HK-2 (cell line): Measurements from ENCODE around the gene RPN2.
A peak's percentile ranks its signal among the peaks of the same experiment; 100 is the strongest.
"Not testable (repeated sequence)": the region's sequence is repeated elsewhere in the genome, so short reads cannot be mapped to it uniquely, and the experiment has no call there.

Experiments used
- DNase-seq: peaks from one replicate; pipeline ENCODE4 v3.0.0-alpha.2; 2018; ENCODE audit not compliant: unreplicated experiment

RPN2 gene

DNA sequence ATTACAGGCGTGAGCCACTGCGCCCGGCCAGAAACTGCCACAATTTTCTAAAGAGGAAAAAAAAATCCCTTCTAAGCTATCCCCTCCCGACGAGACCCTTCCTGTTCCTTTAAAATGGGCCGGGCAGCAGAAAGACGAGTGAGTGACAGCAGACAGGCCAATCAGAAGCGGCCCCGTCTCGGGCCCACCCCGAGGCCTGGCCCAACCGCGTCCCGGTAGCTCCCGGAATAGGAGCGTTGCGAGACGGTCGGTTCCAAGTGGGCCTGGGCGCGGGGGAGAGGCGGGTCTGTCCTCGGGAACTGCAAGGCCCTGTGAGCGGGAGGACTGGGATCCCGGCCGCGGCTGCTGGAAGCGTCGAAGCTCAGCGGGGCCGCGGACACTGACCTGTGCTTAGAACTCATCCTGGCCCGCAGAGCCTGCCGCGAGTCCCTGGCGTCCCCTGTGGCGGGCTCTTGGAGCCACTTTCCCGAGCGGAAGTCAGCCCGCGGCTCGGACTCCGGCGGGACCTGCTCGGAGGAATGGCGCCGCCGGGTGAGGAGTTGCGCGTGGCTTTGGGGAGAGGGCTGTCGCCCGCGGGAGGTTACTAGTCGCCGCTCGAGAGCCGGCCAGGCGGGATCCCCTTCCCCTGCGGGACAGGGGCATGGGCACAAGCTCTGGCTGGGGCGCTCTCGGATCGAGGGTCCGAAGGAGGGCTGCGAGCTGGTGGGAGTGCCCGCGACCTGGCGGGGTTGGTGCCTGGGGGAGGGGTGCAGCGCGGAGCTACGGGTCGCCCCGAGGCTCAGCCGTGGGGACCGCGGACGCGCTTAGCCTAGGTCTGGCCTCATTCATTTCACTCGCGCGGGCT lies at the start of gene RPN2, which contains the start of gene MROH8:
RPN2 (plus strand) TSS at position 492 of the 844 bp plus-strand sequence; CDS start at position 519, 27 bp downstream.
MROH8 (minus strand) TSS at position 710 of the 844 bp plus-strand sequence.
- DNase-seq: peak; percentile 99

DNA sequence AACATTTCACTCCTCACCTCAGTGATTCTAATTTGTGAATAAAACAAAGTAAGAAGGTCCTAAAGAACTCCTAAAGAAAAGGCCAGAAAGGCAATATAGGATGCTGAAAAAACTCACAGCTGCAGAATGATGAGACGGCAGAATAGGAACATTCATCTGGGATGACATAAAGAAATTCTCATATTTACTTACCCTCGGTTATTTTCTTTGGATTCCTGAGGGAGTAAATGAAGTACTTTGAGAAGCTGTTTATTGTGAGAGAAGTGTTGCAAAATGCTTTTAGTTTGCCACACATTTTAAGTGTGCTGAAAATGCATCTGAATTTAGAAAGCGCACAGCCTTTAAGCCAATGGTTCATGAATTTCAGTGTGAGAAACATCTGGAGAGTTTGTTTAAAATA lies 47.6 kb upstream of the RPN2 start:
- DNase-seq: no peak

DNA sequence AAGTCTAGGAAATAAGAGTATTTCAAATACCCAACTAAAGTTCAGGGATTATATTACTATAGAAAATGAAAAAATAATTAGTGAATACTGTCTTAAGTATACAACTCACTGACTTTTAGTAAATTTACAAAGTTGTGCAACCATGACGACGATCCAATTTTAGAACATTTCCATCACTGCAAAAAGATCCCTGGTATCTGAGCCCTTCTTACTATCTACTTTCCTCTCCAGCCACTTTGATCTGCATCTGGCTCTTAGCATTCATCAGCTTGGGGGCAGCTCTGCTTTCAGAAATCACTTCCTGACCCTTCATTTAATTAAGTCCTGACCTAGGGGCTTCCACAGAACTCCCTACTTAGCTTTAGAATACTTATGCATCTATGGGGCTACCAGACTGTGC lies 45.2 kb upstream of the RPN2 start:
- no peak for DNase-seq

DNA sequence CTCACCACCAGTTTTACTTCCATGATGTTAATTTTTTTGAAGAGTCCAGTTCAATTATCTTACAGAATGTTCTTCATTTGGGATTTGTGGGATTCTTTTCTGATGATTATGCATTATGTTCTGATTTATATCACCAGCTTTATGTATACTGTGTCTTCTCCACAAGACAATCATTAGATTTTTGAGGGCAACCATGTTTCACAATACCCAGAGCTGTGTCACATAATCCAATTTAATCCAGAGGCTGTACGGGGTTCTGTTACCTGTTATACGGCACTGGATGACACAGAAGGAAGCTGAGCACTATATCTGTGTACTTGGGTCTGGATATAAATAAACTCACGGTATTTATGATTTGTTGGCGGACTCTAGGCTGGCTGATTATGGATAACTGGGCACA lies 41.6 kb upstream of the RPN2 start:
- no peak for DNase-seq

DNA sequence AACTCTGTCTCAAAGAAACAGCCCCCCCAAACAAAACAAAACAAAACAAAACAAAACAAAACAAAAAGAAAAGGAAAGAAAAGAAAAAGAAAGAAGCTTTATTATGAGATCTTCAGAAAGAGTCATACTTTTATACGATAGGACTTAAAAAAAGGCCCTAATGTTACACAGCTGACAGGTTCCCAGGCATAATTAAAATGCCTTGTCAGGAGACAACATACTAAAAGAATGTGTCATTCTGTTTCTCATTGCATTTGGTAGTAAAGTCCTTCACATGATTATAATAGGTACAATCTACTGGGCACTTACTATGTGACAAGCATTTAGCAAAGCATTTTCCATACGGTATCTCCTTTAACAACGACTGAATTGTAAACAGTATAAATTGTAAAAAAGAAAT lies 36.4 kb upstream of the RPN2 start:
- DNase-seq: no peak

DNA sequence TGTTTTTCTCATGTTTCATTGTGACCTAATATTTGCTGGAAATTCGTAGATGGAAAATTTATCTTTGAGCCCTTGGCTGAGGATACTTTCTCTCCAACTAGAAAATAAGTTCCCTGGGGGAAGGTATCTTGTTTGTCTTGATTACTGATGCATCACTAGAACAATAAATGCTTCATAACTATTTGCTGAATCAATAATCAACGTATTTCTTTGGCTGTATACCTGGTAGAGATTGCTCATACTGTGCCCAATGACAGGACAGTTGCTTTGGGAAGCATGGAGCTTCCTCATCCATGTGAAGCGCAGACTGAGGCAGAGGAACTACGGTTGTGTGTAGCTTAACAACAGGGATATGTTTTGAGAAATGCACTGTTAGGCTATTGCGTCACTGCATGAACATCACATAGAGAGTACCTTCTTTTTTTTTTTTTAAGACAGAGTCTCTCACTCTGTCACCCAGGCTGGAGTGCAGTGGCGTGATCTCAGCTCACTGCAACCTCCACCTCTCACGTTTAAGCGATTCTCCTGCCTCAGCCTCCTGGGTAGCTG lies 34.2 kb upstream of the RPN2 start:
- DNase-seq: no peak

DNA sequence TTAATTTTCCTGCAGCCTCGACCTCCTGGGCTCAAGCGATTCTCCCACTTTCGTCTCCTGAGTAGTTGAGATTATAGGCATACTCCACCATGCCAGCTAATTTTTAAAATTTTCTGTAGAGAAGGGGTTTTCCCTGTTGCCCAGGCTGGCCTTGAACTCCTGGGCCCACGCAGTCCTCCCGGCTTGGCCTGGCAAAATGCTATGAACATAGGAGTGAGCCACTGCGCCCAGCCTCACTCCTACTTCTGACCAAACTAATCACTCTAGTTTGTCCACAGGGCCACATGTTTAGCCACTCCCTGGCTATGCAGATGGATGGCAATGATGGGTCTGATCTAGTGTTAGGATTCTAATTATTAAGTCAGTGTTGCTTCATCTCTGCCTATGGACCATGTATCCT lies 31.9 kb upstream of the RPN2 start:
- no peak for DNase-seq

DNA sequence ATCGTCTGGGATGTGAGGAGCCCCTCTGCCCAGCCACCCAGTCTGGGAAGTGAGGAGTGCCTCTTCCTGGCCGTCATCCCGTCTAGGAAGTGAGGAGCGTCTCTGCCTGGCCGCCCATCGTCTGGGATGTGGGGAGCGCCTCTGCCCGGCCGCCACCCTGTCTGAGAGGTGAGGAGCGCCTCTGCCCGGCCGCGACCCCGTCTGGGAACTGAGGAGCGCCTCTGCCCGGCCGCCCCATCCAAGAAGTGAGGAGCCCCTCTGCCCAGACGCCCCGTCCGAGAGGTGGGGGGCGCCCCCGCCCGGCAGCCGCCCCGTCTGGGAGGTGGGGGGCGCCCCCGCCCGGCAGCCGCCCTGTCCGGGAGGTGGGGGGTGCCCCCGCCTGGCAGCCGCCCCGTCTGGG lies 28.3 kb upstream of the RPN2 start:
- DNase-seq: not testable (repeated sequence)

DNA sequence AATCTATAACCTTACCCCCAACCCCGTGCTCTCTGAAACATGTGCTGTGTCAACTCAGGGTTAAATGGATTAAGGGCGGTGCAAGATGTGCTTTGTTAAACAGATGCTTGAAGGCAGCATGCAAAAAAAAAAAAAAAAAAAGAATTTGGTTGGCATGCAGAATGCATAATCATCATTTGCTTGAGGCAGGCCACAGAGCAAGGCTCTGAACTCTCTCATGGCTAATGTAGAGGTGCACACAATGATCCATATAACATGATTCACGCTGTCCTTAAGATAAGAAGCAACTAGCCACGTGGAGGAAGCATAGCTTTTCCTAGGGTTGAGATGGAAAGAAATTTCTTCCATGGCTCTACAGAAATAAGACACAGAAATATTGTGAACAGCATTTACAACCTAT lies 27.6 kb upstream of the RPN2 start:
- no peak for DNase-seq

DNA sequence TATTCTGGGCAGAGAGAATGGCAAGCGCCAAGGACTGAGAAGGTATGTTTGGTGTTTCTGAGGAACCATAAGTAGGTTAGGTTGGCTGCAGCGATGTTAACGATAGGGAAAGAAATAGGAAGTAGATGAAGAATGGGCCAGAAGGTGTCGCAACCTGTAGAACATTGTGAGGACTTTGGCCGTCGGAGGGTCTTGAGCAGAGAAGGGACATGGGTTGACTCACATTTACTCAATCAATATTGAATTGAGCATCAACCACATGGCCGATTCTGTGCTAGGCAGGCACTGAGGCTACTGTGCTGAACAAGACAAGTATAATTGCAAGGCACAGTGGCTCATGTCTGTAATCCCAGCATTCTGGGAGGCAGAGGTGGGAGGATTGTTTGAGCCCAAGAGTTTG lies 26.8 kb upstream of the RPN2 start:
- no peak for DNase-seq

DNA sequence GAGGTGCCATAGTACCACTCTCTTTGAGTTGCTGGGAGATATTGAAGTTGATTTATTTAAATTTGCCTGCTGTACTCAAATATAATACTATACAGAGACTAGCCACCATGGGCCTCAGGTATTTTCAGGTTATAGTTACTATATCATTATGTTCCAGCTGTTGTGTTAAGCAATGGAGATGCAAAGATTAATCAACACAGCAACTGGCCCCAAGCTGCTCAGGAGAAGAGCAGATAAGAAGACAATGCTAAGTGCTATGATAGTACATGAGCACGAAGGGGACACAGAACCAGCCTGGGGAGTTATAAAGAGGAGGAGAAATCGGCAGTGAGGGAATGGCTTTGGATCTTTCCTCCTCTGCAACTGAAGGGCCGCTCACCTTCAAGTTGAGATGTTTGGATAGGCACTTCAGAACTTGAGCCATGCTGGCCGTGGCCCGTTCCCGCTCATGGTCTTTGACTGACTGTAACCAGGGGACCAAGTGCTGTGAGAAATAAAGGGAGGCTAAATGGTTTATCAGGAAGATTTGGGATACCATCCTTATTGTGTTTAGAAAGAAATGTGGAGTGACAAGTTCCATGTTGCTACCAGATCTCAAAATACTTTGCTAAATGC lies 24.3 kb upstream of the RPN2 start:
- DNase-seq: no peak

DNA sequence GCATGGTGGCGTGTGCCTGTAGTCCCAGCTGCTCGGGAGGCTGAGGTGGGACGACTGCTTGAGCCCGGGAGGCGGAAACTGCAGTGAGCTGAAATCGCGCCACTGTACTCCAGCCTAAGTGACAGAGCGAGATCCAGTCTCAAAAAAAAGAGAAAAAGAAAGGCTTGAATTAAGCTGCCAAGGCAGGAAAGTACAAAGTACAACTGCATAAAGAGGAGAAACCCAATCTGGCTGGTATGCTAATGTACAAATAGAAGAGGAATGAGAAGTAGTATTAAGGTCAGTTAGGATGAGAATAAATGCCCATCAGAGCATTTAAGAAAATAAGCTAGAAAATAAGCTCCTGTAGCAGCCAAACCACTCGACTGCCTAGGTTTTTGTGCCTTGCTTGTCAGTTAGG lies 23.1 kb upstream of the RPN2 start:
- DNase-seq: no peak

DNA sequence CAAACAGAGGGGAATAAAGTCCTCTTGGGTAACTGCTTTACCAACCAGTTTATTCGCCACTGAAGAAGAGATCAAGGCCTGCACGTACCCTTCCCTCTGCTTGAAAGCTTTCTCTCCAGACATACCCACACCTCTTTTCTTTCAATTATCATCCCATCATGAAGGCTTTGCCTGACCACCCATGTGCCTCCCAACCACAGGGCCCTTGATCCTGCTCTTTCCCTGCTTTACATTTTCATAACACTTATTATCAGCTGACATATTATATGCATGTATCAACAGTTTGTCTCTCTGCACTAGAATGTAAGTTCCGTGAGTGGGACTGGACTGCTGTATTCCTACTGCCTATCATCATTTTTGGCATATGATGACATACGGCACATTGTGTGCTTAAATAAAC lies 20.9 kb upstream of the RPN2 start:
- DNase-seq: no peak

DNA sequence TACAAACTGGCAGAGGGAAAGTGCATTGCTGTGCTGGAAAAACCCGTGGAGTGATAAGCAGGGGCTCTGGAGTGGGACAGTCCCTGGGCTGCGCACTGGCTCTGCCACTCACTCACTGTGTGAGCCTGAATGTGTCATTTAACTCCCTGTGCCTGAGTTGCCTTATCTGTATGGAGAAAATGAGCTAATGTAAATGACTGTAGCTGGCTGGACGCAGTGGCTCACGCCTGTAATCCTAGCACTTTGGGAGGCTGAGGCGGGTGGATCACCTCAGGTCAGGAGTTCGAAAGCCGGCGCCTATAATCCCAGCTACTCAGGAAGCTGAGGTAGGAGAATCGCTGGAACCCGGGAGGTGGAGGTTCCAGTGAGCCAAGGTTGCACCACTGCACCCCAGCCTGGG lies 18.4 kb upstream of the RPN2 start:
- no peak for DNase-seq

DNA sequence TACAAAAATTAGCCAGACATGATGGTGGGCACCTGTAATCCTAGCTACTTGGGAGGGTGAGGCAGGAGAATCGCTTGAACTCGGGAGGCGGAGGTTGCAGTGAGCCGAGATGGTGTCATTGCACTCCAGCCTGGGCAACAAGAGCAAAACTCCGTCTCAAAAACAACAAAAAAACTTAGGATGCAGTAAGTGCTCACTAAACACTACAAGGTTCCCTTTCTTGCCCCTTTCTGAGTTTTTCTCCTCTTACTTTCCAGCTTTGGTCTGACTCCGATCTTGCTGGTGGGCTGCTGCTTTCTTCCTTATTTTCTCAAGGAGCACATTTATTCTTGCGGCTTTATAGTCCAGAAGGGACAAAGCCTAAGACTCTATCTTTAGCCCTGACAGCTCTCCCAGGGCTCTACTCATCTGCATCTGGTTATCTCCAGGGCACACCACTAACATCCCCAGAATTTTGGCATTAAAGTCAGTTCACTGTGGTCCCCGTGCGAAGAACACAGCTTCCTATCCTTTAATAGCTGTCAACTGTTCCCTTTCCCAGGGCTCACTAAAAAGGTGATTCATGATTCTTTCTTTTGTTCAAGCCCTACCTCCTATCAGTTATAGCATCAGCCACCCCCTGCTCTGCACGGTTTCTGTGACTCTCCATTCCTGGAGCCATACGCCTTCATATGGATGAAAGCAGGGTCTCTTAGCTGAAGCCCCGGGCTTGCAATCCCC lies 17.1 kb upstream of the RPN2 start:
- DNase-seq: no peak

DNA sequence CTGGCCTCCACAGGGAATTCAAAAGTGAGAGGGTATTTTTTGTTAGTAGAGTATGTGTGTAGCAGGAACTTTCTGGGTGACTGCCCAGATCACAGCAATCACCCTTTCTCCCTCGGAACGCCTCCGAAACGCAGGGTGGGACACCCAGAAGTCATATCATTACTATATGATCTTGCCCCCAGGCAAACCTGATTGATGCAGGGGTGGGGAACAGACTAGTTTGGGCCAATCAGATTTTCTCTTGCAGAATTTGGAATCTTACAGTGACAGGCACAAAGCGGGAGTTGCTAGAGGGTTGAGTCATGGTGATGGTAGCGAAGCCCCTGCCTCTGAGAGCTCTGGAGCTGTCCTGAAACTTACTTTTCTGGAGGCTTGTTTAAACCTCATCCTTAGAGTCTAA lies 16.5 kb upstream of the RPN2 start:
- DNase-seq: no peak

DNA sequence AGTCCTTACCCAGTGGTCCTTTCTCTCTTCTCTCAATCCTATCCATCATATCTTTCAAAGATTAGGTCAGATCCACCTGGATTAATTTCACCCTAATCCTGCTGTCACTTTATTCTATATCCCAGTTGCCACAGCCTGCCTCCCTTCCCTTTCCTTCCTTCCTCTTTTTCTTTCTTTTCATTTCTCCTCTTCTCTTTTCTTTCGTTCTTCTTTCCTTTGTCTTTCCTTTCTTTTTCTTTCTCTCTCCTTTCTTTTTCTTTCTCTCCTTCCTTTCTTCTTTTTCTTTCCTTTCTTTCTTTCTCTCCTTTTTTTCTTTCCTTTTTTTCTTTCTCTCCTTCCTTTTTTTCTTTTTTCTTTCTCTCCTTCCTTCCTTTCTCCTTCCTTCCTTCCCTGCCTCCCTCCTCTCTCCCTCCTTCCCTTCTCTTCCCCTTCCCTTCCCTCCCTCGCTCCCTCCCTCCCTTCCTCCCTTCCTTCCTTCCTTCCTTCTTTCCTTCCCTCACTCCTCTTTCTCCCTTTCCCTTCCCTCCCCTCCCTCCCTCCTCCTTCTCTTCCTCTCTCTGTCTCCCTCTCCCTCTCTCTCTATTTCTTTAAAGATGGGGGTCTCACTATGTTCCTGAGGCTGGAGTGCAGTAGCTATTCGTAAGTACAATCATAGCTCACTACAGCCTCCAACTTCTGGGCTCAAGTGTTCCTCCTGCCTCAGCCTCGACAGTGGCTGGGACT lies 15.1 kb upstream of the RPN2 start:
- no peak for DNase-seq

DNA sequence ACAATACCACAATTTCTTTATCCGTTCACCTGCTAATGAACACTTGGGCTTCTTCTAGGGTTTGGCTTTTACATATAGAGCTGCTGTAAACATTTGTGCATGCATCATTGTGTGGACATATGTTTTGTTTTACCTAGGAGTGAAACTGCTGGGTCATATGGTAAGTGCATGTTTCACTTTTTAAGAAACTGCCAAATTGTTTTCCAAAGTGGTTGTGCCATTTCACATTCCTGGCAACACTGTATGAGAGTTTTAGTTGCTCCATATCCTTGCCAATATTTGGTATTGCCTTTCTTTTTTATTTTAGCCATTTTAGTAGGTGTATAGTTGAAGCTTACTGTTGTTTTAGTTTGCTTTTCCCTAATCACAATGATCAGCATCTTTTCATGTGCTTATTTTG lies 14.1 kb upstream of the RPN2 start:
- no peak for DNase-seq

DNA sequence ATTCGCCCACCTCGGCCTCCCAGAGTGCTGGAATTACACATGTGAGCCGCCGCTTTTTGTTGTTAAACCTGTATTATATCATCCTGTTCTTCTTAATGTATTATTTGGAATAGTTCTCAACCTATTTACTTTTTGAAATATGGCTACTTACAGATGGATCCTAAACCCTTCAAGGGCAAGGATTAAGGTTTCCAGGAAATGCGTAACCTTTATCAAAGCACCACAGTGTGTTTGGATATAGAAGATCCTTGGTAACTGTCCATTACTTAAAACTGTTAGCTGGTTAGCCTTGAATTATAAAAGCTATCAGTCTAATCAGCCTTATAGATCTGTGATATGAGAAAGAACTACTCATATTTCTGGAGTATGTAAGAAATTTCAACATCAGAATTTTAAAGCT lies 12.3 kb upstream of the RPN2 start:
- DNase-seq: no peak

DNA sequence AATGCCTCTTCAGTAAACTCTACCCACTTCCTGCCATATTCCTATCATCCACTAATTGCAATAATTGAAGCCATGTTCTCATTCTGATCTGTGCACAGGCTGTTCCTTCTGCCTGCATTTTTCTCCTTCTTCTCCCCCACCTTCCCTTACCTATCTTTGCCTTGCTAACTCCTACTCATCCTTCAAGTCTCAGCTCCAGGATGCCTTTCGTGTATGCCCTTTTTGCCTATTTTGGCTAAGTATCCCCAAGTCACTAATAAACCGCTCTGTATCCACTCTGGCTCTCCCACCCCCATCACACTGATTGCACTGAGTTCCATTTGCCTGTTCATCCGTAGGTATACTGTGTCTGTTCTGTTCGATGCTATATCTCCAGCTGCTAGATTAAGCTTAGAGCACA lies 6.3 kb upstream of the RPN2 start:
- no peak for DNase-seq

DNA sequence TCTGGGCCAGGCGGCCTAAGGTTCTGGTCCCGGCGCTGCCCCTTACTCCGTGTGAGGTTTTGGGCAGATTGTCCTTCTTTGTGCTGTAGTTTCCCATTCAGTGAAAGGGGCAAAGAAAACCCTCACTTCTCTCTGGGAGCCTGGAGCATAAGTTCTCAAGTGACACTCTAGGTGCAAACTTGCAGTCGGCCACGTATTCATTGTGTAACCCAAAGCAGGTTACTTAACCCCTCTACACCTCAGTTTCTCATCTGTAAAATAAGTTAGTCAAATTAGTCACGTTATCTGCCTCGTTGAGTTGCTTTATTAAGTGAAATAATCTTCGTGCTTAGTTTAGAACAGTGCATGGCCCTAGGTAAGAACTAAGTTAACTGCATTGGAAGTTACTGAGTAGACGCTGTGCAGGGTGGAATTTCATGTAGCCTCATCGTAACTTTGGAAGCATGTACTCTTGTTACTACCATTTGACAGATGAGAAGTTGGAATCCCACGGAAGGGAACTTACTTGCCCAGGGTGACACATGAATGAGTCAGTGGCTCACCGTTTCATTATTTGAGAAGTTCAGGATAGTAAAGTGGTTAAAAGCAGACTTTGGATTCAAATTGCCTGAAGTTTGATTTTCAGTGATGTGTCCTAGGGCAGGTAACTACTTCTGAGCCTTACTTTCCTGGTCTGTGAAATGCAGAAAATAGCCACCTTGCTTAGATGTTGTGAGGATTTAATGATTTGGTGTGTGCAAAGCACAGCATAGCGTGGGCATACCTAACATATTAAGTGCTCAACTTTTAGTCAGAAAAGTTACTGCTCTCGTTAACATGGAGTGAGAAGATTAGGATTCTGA lies 774 bp downstream of the RPN2 start:
- DNase-seq: peak; percentile 18
